GM23248 (cell line): ENCODE data around the gene PHACTR3.

Source experiments
- EZH2 ChIP-seq: fragments of 200-600 bp; sonication (generic); IDR thresholded peaks from 2 replicates; pipeline ENCODE4 v1.6.1; 2018; ENCODE audit warnings: antibody characterized with exemption, mild to moderate bottlenecking; ENCODE audit not compliant: insufficient read depth, poor library complexity, severe bottlenecking
- EZH2phosphoT487 ChIP-seq: fragments of 200-600 bp; sonication (generic); IDR thresholded peaks from 2 replicates; pipeline ENCODE4 v1.6.1; 2018; ENCODE audit warnings: antibody characterized with exemption, moderate library complexity, mild to moderate bottlenecking, low read depth; ENCODE audit not compliant: insufficient read depth

GRCh38 chr20:59693587-59693986, 89.2 kb downstream of the PHACTR3 start:
- TF ChIP-seq EZH2 (no peak), EZH2phosphoT487 (no peak)
